Adrenal gland (tissue), 12 donors: ENCODE results near the gene APOBEC3A. TPM values are rescaled to one million over a fixed set of nuclear protein-coding genes. Genes with fewer than 3 reads are reported as not detected.
A peak's percentile ranks its signal among the peaks of the same experiment; 100 is the strongest.
"Not testable (repeated sequence)": the region's sequence is repeated elsewhere in the genome, so short reads cannot be mapped to it uniquely, and the experiment has no call there.

Experiments used
- DNase-seq, 7 donors: peaks; one replicate each; pipeline ENCODE4 v3.0.0-alpha.2; 2019 to 2020
- H3K27ac ChIP-seq, 5 donors: fragments of 200-600 bp; sonication (generic) in 4 of 5; 1 replicate in 3 of 5; 2 replicates in 2 of 5; pipeline versions ENCODE4 v1.5.1 to v1.8.0; 2016 to 2020; ENCODE audit warnings: mild to moderate bottlenecking in 1 of 5
- H3K27me3 ChIP-seq: fragments of 200-600 bp; 2 replicates; pipeline ENCODE4 v1.8.0; 2021
- H3K36me3 ChIP-seq, 2 donors: fragments of 200-600 bp; replicated peaks in 1 of 2; 1 replicate in 1 of 2; 2 replicates in 1 of 2; pipeline versions ENCODE4 v1.5.1 to v1.8.0; 2018 to 2022
- H3K4me1 ChIP-seq, 2 donors: fragments of 200-600 bp; replicated peaks in 1 of 2; 1 replicate in 1 of 2; 2 replicates in 1 of 2; pipeline versions ENCODE4 v1.5.1 to v1.8.0; 2018 to 2021
- H3K4me3 ChIP-seq, 4 donors: fragments of 200-600 bp; sonication (generic) in 3 of 4; one replicate each; pipeline ENCODE4 v1.5.1; 2016 to 2018
- H3K9me3 ChIP-seq, 3 donors: fragments of 200-600 bp; sonication (generic) in 1 of 3; replicated peaks in 1 of 3; 1 replicate in 2 of 3; 2 replicates in 1 of 3; pipeline versions ENCODE4 v1.5.1 to v1.8.0; 2016 to 2021
- POLR2A ChIP-seq, 2 donors: fragments of 450-650 bp; IDR thresholded peaks; one replicate each; pipeline ENCODE4 v1.6.1; 2017; ENCODE audit warnings: antibody characterized with exemption in 2 of 2, mild to moderate bottlenecking in 2 of 2, moderate library complexity in 1 of 2
- WGBS, 4 donors: extraction: QIAGEN DNeasy Blood & Tissue Kit in 2 of 4; methylation state at CpG; one replicate each; pipeline versions ENCODE4 v1.1.5 to v1.1.7; 2013 to 2017; 5-methylcytosine and 5-hydroxymethylcytosine counted together
- intact Hi-C, 2 donors: fragments of 100-400 bp; cut with DNase I; formaldehyde crosslinking; loops; one replicate each; pipeline versions ENCODE4 v1.14.1 to v1.15.0; 2022 to 2023
- polyA plus RNA-seq, 3 donors: library from polyadenylated mRNA; stranded (reverse); fragments of 200-250 nt in 2 of 3; fragments of 350-450 nt in 1 of 3; fragmentation: Illumina TruSeq in 1 of 3; extraction: RNeasy Lipid Tissue Mini Kit (QIAGEN cat#74804) in 1 of 3; gene quantifications; one replicate each; pipeline ENCODE4 v1.2.3, GENCODE V29; 2013 to 2014
- total RNA-seq, 9 donors: library from RNA; depleted of rRNA in 4 of 9; stranded (reverse); fragments of >200 nt in 4 of 9; fragments of 120-200 nt in 1 of 9; fragmentation: NEBNext Ultra II Directional in 1 of 9; extraction: Animal tissue kit (Norgen Biotek cat#: 25700) in 1 of 9; gene quantifications; one replicate each; pipeline versions ENCODE4 v1.1.0 to v1.2.4, GENCODE V29; 2013 to 2023
- TF ChIP-seq, protein P1 (sequence below), 6 experiments: fragments of 450-650 bp in 4 of 6; fragments of 200-600 bp in 2 of 6; sonication (generic) in 1 of 6; IDR thresholded peaks; 1 replicate in 5 of 6; 2 replicates in 1 of 6; pipeline versions ENCODE4 v1.5.1 to v1.8.0; 2016 to 2021; ENCODE audit warnings: antibody characterized with exemption in 6 of 6, mild to moderate bottlenecking in 2 of 6, moderate library complexity in 1 of 6
- donor health status: healthy with polysubstance abuse.
- donor health status: Bipolar disorder and iron deficiency.
- donor health status: DM: yes; HTN: yes; CAD: no.
- donor health status: DM: no; HTN: no; CAD: no.
- donor health status: DM: no; HTN: no; CAD: no.
- donor health status: DM: yes; HTN: yes; CAD: no.

APOBEC3A gene
- total and polyA plus RNA-seq, 12 donors, result 0.27 to 0.95 (median 0.48) TPM; not detected in 4

DNA sequence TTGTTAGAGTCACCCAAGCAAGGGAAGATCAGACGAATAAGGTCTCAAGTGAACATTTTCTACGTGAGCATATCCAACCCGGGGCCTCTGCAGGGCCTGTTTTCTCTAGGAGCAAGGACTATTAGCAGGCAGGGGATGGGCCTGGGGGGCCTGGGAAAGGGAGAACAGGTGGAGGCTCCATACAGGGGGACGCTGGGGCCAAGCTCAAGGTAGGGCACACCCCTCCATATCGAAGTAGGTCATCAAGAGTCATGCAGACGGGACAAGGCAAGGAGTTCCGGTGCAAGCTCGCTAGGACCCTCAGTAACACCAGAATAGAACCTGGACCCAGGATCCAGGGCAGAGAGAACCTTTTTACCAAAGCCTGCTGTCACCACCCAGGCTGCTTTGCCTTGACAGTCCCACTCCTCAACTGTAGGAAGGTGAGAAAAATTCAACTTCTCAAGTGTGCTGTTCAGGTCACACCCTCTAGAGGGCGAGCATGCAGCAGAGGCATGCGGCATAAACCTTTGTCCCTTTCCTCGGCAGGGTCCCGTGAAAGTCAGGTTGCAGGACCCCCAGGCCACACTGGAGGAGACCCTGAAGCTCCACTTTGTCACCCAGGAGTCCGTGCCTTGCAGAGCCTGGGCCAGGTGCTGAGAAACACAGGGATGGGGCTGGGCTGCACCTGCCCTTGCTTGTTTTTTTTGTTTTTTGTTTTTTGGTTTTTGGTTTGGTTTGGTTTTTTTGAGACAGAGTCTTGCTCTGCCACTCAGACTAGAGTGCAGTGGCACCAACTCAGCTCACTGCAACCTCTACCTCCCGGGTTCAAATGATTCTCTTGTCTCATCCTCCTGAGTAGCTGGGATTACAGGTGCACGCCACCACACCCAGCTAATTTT, 16.1 kb downstream of the APOBEC3A start:
- no peak overlapping the region for H3K27ac ChIP-seq

DNA sequence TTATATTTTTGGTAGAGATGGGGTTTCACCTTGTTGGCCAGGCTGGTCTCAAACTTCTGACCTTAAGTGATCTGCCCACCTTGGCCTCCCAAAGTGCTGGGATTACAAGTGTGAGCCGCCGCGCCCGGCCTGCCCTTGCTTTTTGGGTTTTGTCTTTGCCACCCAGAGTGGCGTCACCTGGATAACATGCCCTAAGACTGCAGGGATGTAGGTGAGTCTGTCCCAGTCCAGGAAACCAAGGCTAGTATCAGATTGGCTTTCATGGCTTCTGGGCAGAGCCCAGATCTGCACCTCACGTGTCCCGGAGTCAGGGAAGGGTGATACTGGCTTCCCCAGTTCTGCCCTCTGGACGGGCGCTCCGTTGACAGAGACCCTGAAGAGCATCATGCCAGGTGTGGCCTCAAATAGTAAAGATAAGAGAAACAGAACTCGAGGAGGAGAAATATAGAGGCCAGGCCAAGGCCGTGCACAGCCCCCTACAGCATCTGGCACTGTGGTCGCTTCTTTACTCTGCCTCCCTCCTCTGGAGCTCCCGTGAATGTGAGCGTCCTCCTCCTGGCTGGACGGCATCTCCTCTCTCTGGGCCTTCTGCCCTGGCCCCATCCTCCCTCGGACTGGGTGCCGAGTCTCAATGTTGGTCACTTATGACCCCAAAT, 16.9 kb downstream of the APOBEC3A start:
- Histone ChIP-seq H3K36me3 (no peaks in the 10 kb centered on the region), H3K9me3 (no peaks in the 10 kb centered on the region), H3K4me3 (no peak overlapping the region), H3K27ac (no peak overlapping the region), H3K27me3 (no peaks in the 10 kb centered on the region), H3K4me1 (no peaks in the 10 kb centered on the region)
- no peak for TF ChIP-seq POLR2A (IDR thresholded peaks at IDR 0.05)
- TF ChIP-seq, protein P1, sequence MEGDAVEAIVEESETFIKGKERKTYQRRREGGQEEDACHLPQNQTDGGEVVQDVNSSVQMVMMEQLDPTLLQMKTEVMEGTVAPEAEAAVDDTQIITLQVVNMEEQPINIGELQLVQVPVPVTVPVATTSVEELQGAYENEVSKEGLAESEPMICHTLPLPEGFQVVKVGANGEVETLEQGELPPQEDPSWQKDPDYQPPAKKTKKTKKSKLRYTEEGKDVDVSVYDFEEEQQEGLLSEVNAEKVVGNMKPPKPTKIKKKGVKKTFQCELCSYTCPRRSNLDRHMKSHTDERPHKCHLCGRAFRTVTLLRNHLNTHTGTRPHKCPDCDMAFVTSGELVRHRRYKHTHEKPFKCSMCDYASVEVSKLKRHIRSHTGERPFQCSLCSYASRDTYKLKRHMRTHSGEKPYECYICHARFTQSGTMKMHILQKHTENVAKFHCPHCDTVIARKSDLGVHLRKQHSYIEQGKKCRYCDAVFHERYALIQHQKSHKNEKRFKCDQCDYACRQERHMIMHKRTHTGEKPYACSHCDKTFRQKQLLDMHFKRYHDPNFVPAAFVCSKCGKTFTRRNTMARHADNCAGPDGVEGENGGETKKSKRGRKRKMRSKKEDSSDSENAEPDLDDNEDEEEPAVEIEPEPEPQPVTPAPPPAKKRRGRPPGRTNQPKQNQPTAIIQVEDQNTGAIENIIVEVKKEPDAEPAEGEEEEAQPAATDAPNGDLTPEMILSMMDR (IDR thresholded peaks at IDR 0.05), result no peak
- 79 to 85% (median 82%) methylated on average over 18 of the region's 18 CpGs for whole genome bisulfite sequencing, 4 donors
- DNase-seq, result no peak
- intact Hi-C loops, result no loop called here

More for the DNA sequence above, 16.1 kb downstream of the APOBEC3A start:
- Histone ChIP-seq H3K4me3 (no peak overlapping the region), H3K27me3 (no peaks in the 10 kb centered on the region), H3K9me3 (no peaks in the 10 kb centered on the region), H3K36me3 (no peaks in the 10 kb centered on the region), H3K4me1 (no peaks in the 10 kb centered on the region)
- DNase-seq, result peak in 4 of 7 donors; percentile 40 to 65 (median 55)
- WGBS, 4 donors, result 47 to 50% (median 48%) methylated on average over 15 of the region's 15 CpGs
- intact Hi-C loops, result no loop called here
- TF ChIP-seq POLR2A (IDR thresholded peaks at IDR 0.05), result no peak
- TF ChIP-seq, protein P1 (IDR thresholded peaks at IDR 0.05), result peak in 4 of 6 experiments; percentile 53 to 75 (median 71)

DNA sequence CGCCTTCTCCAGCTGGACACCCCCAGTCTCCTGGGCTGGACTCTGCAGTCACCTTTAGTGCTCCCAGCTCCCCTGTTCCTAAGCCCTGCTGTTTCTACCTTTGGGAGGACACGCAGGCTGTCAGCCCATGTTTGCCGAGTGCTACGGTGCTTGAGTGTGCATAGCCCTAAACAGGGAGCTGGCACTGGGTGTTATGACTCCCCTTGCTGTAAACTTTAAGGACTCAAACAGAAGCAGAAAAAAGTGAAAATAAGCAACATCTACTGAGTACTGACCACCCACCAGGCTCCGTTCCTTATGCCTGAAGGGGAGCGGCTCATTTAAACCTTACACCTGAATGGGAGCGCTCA, 17.4 kb downstream of the APOBEC3A start:
- WGBS, 4 donors, result 78 to 92% (median 88%) methylated on average over 3 to 7 of the region's 7 CpGs
- H3K4me3 ChIP-seq, result no peak overlapping the region
- no peak overlapping the region for H3K27ac ChIP-seq
- no peaks in the 10 kb centered on the region for H3K9me3 ChIP-seq
- H3K27me3 ChIP-seq, result no peaks in the 10 kb centered on the region
- TF ChIP-seq POLR2A (IDR thresholded peaks at IDR 0.05), result no peak
- TF ChIP-seq, protein P1 (IDR thresholded peaks at IDR 0.05), result no peak
- H3K4me1 ChIP-seq, result no peaks in the 10 kb centered on the region
- H3K36me3 ChIP-seq, result no peaks in the 10 kb centered on the region
- intact Hi-C loops, result no loop called here
- no peak for DNase-seq

DNA sequence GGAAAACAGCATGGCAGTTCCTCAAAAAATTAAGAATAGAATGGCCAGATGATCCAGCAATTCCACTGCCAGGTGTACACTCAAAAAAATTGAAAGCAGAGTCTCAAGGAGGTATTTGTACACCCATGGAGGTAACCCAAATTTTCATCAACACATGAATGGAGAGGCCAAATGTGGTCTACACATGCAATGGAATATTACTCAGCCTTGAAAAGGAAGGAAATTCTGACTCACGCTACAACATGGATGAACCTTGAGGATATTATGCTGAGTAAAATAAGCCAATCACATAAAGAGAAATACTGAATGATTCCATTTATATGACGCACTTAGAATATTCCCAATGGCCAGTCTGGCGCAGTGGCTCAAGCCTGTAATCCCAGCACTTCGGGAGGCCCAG, 19.9 kb downstream of the APOBEC3A start:
- H3K9me3 ChIP-seq, H3K27me3 ChIP-seq, H3K27ac ChIP-seq, H3K4me3 ChIP-seq, DNase-seq, H3K36me3 ChIP-seq, intact Hi-C loops, H3K4me1 ChIP-seq: not testable (repeated sequence)
- WGBS, 4 donors, result 89 to 92% (median 90%) methylated on average over 4 of the region's 4 CpGs

DNA sequence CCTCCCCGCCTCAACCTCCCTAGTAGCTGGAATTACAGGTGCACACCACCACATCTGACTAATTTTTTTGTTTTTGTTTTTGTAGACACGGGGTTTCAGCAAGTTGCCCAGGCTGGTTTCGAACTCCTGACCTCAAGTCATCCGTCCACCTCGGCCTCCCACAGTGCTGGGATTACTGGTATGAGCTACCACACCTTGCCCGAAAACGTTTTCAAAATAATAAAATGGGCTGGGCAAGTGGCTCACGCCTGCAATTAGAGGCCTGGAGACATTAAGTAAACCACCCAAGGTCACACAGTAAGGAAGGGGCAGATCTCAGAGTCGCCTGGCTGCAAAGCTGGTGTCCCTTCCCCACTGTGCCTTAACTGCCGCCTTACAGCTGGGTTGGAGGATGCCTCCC, 23.2 kb downstream of the APOBEC3A start:
- H3K4me1 ChIP-seq, H3K36me3 ChIP-seq, intact Hi-C loops, H3K4me3 ChIP-seq, DNase-seq, H3K27me3 ChIP-seq, H3K9me3 ChIP-seq, H3K27ac ChIP-seq: not testable (repeated sequence)
- 59 to 76% (median 65%) methylated on average over 10 of the region's 10 CpGs for WGBS, 4 donors
